HG03196 (cell line): ENCODE measurements around the gene NEK1.
"Not testable (repeated sequence)": the region's sequence is repeated elsewhere in the genome, so short reads cannot be mapped to it uniquely, and the experiment has no call there.

Source experiments
- ATAC-seq: cut with Tn5 transposase; IDR thresholded peaks from one replicate; pipeline ENCODE4 v1.9.1; 2021; ENCODE audit not compliant: unreplicated experiment

Gene NEK1

GRCh38 chr4:169437299-169438047 is 174.9 kb downstream of the NEK1 start:
- ATAC-seq = peak; percentile 88

GRCh38 chr4:169436734-169437133 is 175.6 kb downstream of the NEK1 start:
- no peak for ATAC-seq

GRCh38 chr4:169428376-169428775 is 184.0 kb downstream of the NEK1 start:
- no peak for ATAC-seq

GRCh38 chr4:169427727-169428126 is 184.7 kb downstream of the NEK1 start:
- not testable (repeated sequence) for ATAC-seq

GRCh38 chr4:169420291-169420690 is 192.1 kb downstream of the NEK1 start:
- ATAC-seq = no peak

GRCh38 chr4:169418846-169419245 is 193.5 kb downstream of the NEK1 start:
- no peak for ATAC-seq

GRCh38 chr4:169417629-169418282 is 194.6 kb downstream of the NEK1 start:
- ATAC-seq = no peak

GRCh38 chr4:169416997-169417396 is 195.4 kb downstream of the NEK1 start:
- peak; percentile 46 for ATAC-seq

- ATAC-seq = no peak
These were observed 195.9 kb downstream of the NEK1 start for GRCh38 chr4:169416461-169416860.

- ATAC-seq = no peak
These were observed 197.5 kb downstream of the NEK1 start for GRCh38 chr4:169414913-169415312.

GRCh38 chr4:169412046-169412445 is 200.3 kb downstream of the NEK1 start:
- ATAC-seq = no peak

- peak; percentile 98 for ATAC-seq
These were observed 201.3 kb downstream of the NEK1 start for GRCh38 chr4:169410839-169411770.

GRCh38 chr4:169407217-169407845 is 205.1 kb downstream of the NEK1 start:
- no peak for ATAC-seq

GRCh38 chr4:169404960-169405359 is 207.4 kb downstream of the NEK1 start:
- ATAC-seq = no peak

GRCh38 chr4:169400832-169401231 is 211.6 kb downstream of the NEK1 start:
- ATAC-seq = no peak

- ATAC-seq = peak; percentile 63
These were observed 212.2 kb downstream of the NEK1 start for GRCh38 chr4:169399976-169400767.

- ATAC-seq = no peak
These were observed 214.1 kb downstream of the NEK1 start for GRCh38 chr4:169398316-169398715.

- ATAC-seq = no peak
These were observed 214.6 kb downstream of the NEK1 start for GRCh38 chr4:169397762-169398161.

- no peak for ATAC-seq
These were observed 227.0 kb downstream of the NEK1 start for GRCh38 chr4:169385376-169385775.

GRCh38 chr4:169384779-169385178 is 227.6 kb downstream of the NEK1 start:
- no peak for ATAC-seq
